Transverse colon (tissue), 4 donors: ENCODE results near the gene STARD6.

Experiments used
- EP300 ChIP-seq: sonication (generic); formaldehyde crosslinking; IDR thresholded peaks from one replicate; pipeline ENCODE4 v1.6.1; 2017; ENCODE audit warnings: antibody characterized with exemption, low read depth
- POLR2A ChIP-seq: fragments of 450-650 bp; IDR thresholded peaks from one replicate; pipeline ENCODE4 v1.6.1; 2016; ENCODE audit warnings: antibody characterized with exemption, mild to moderate bottlenecking, moderate library complexity
- POLR2AphosphoS5 ChIP-seq, 3 donors: sonication (generic); formaldehyde crosslinking; IDR thresholded peaks; one replicate each; pipeline ENCODE4 v1.6.1; 2016; ENCODE audit warnings: antibody characterized with exemption in 3 of 3
- TF ChIP-seq, protein P1 (sequence below), 5 experiments: fragments of 200-600 bp in 3 of 5; fragments of 450-650 bp in 2 of 5; sonication (generic) in 3 of 5; IDR thresholded peaks; 1 replicate in 2 of 5; 2 replicates in 3 of 5; pipeline ENCODE4 v1.5.1; 2016 to 2017; ENCODE audit warnings: antibody characterized with exemption in 5 of 5, inconsistent platforms in 3 of 5, mild to moderate bottlenecking in 2 of 5, moderate library complexity in 1 of 5

DNA sequence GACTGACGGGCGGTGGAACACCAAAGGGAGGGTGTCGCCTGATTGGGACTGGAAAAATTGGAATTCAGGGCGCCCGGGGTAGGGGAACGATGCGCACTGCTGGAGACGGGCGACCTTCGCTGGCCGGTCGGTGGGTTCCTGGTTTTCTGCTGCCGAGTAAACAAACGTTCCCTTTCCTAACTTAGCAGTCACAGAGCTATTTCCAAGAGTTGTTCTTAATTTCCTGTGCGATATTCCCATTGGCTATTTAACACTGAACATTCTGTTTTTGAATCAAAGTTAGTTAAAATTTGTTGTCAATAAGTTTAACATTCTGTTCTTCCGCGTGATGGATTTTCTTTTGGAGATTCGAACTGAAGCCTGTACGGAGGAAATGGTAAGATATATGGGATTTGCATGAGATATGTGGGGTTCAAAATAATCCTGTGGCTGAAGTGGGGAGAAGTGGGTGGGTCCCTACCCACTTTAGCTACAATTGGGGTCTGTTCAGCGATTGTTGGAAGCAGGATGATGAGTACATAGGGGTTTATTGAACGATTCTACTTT lies 910 bp upstream of the STARD6 start:
- TF ChIP-seq, protein P1, sequence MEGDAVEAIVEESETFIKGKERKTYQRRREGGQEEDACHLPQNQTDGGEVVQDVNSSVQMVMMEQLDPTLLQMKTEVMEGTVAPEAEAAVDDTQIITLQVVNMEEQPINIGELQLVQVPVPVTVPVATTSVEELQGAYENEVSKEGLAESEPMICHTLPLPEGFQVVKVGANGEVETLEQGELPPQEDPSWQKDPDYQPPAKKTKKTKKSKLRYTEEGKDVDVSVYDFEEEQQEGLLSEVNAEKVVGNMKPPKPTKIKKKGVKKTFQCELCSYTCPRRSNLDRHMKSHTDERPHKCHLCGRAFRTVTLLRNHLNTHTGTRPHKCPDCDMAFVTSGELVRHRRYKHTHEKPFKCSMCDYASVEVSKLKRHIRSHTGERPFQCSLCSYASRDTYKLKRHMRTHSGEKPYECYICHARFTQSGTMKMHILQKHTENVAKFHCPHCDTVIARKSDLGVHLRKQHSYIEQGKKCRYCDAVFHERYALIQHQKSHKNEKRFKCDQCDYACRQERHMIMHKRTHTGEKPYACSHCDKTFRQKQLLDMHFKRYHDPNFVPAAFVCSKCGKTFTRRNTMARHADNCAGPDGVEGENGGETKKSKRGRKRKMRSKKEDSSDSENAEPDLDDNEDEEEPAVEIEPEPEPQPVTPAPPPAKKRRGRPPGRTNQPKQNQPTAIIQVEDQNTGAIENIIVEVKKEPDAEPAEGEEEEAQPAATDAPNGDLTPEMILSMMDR (IDR thresholded peaks at IDR 0.05) = no peak
- no peak for TF ChIP-seq POLR2A
- no peak for TF ChIP-seq POLR2AphosphoS5 (IDR thresholded peaks at IDR 0.05)
- TF ChIP-seq EP300 = no peak
